ENCODE data around the gene KCNB1.

DNA sequence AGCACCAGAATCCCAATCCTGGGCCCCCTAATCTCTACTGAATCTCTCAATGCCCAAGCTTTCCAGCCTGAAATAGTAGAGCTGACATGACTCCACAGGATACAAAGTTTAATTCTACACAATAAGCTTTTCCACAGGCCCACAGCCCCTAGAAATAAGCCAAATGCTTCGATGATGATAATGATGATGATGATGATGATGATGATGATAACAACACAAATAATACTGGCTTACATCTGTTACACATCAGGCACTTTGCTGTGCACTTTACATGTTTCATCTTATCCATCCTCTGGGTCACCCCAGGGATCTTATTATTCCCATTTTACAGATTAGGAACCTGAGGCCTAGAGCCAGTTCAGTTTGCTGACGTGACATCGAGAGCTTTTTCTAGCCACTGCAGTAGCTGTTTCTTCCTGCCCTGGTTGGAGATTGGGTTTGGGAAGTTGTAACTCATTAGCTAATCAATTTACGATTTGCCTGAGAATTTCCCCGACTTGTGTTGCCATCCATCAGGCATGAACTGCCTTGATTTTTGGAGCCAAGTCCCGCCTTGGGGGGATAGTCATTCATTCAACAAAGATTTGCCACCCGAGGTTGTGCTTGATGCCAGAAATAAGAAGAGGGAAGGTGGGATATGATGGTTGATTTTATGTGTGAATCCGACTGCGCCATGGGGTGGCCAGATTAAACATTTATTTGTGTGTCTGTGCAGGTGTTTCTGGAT lies 20.4 kb downstream of the KCNB1 start:
- TF ChIP-seq POLR2AphosphoS5 (IDR thresholded peaks at IDR 0.05): no peak
- TF ChIP-seq, protein P1, sequence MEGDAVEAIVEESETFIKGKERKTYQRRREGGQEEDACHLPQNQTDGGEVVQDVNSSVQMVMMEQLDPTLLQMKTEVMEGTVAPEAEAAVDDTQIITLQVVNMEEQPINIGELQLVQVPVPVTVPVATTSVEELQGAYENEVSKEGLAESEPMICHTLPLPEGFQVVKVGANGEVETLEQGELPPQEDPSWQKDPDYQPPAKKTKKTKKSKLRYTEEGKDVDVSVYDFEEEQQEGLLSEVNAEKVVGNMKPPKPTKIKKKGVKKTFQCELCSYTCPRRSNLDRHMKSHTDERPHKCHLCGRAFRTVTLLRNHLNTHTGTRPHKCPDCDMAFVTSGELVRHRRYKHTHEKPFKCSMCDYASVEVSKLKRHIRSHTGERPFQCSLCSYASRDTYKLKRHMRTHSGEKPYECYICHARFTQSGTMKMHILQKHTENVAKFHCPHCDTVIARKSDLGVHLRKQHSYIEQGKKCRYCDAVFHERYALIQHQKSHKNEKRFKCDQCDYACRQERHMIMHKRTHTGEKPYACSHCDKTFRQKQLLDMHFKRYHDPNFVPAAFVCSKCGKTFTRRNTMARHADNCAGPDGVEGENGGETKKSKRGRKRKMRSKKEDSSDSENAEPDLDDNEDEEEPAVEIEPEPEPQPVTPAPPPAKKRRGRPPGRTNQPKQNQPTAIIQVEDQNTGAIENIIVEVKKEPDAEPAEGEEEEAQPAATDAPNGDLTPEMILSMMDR (IDR thresholded peaks at IDR 0.05): no peak

Measured in prostate gland (tissue), 2 donors.